Smooth muscle cell (in vitro differentiated cells): ENCODE results near the gene PLEK2. TPM values are rescaled to one million over a fixed set of nuclear protein-coding genes. Genes with fewer than 3 reads are reported as not detected.

Experiments
- DNase-seq: peaks from one replicate; lab custom pipeline; 2025; ENCODE audit not compliant: unreplicated experiment; lab: John Stamatoyannopoulos, UW
- H2AFZ ChIP-seq: fragments of 200-600 bp; sonication (generic); 2 replicates; pipeline ENCODE4 v1.6.0; 2016; ENCODE audit warnings: antibody characterized with exemption, low read depth, mild to moderate bottlenecking
- H3F3A ChIP-seq: fragments of 200-600 bp; sonication (generic); 2 replicates; pipeline ENCODE4 v1.6.0; 2017; ENCODE audit warnings: antibody characterized with exemption, low read depth
- H3K27ac ChIP-seq: fragments of 200-600 bp; sonication (generic); 2 replicates; pipeline ENCODE4 v1.5.1; 2016; ENCODE audit warnings: low read depth, mild to moderate bottlenecking
- H3K27me3 ChIP-seq: fragments of 200-600 bp; sonication (generic); 2 replicates; pipeline ENCODE4 v1.6.1; 2016; ENCODE audit warnings: low read depth, mild to moderate bottlenecking
- H3K36me3 ChIP-seq: fragments of 200-600 bp; sonication (generic); 2 replicates; pipeline ENCODE4 v1.5.1; 2016; ENCODE audit warnings: low read depth
- H3K4me1 ChIP-seq: fragments of 200-600 bp; sonication (generic); 2 replicates; pipeline ENCODE4 v1.5.1; 2016; ENCODE audit warnings: low read depth
- H3K4me2 ChIP-seq: fragments of 200-600 bp; sonication (generic); 2 replicates; pipeline ENCODE4 v1.6.0; 2016; ENCODE audit warnings: mild to moderate bottlenecking
- H3K4me3 ChIP-seq: fragments of 200-600 bp; sonication (generic); 2 replicates; pipeline ENCODE4 v1.5.1; 2016; ENCODE audit warnings: mild to moderate bottlenecking
- H3K79me2 ChIP-seq: fragments of 200-600 bp; sonication (generic); 2 replicates; pipeline ENCODE4 v1.6.0; 2016; ENCODE audit warnings: low read depth, mild to moderate bottlenecking
- H3K9ac ChIP-seq: fragments of 200-600 bp; sonication (generic); 2 replicates; pipeline ENCODE4 v1.6.0; 2016; ENCODE audit warnings: low read depth
- H3K9me3 ChIP-seq: fragments of 200-600 bp; sonication (generic); replicated peaks from 2 replicates; pipeline ENCODE4 v1.5.1; 2016; ENCODE audit warnings: low read depth
- H4K20me1 ChIP-seq: fragments of 200-600 bp; sonication (generic); 2 replicates; pipeline ENCODE4 v1.6.0; 2016; ENCODE audit warnings: low read depth
- CTCF ChIP-seq: fragments of 200-600 bp; sonication (generic); IDR thresholded peaks from 2 replicates; pipeline ENCODE4 v1.5.1; 2017; ENCODE audit warnings: borderline replicate concordance, mild to moderate bottlenecking, antibody characterized with exemption; ENCODE audit not compliant: insufficient read depth, poor library complexity, severe bottlenecking
- WGBS: methylation state at CpG from one replicate; pipeline ENCODE4 v1.1.7; 2016; ENCODE audit warnings: low lambda C conversion rate; 5-methylcytosine and 5-hydroxymethylcytosine counted together
- polyA plus RNA-seq: library from polyadenylated mRNA; unstranded; fragments of >200 nt; fragmentation: Nextera tagmentation; extraction: Ambion mirVana; gene quantifications from 2 replicates; pipeline ENCODE4 v1.2.1, GENCODE V29; 2016
- total RNA-seq: library from RNA; depleted of rRNA; stranded (reverse); fragments of >200 nt; gene quantifications from 2 replicates; pipeline ENCODE4 v1.2.3, GENCODE V29; 2014

PLEK2 gene
- total RNA-seq: 1.8 and 3.1 TPM in 2 replicates
- polyA plus RNA-seq: 1.6 and 4.2 TPM in 2 replicates

- H3K27me3 ChIP-seq: no peaks in the 10 kb centered on the region
- H3K9me3 ChIP-seq: no peaks in the 10 kb centered on the region
- TF ChIP-seq CTCF: no peak
- no peaks in the 10 kb centered on the region for H3K79me2 ChIP-seq
- H3K4me2 ChIP-seq: peak within 1 kb of the TSS; percentile 65
- no peaks in the 10 kb centered on the region for H3F3A ChIP-seq
- WGBS: 57% methylated on average over 60 of the region's 63 CpGs
- no peaks in the 10 kb centered on the region for H4K20me1 ChIP-seq
- no peak within 1 kb of the TSS for H3K9ac ChIP-seq
- no peak within 1 kb of the TSS for H2AFZ ChIP-seq
- H3K36me3 ChIP-seq: no peaks in the 10 kb centered on the region
- H3K4me1 ChIP-seq: peaks cover 3% of the 10 kb centered on the region
- H3K4me3 ChIP-seq: peak within 1 kb of the TSS; percentile 28
- H3K27ac ChIP-seq: peak within 1 kb of the TSS; percentile 19
- no peak for DNase-seq
Measured at GRCh38 chr14:67411820-67412421, at the start of gene PLEK2. Gene PLEK2, minus strand, starts transcription at chr14:67412165. Its CDS starts 106 bp downstream, at chr14:67412059.

GRCh38 chr14:67461341-67461985 lies 49.5 kb upstream of the PLEK2 start:
- H3K9me3 ChIP-seq: no peaks in the 10 kb centered on the region
- no peak overlapping the region for H3K4me3 ChIP-seq
- H3K4me2 ChIP-seq: no peak overlapping the region
- no peak for TF ChIP-seq CTCF
- peak overlapping the region; percentile 58 for H2AFZ ChIP-seq
- H3K27ac ChIP-seq: no peak overlapping the region
- no peaks in the 10 kb centered on the region for H3K36me3 ChIP-seq
- no peaks in the 10 kb centered on the region for H4K20me1 ChIP-seq
- WGBS: 76% methylated on average over 3 of the region's 3 CpGs
- no peak for DNase-seq
- no peaks in the 10 kb centered on the region for H3K79me2 ChIP-seq
- no peak overlapping the region for H3K9ac ChIP-seq
- H3K27me3 ChIP-seq: no peaks in the 10 kb centered on the region
- H3K4me1 ChIP-seq: no peaks in the 10 kb centered on the region
- H3F3A ChIP-seq: no peaks in the 10 kb centered on the region

- no peaks in the 10 kb centered on the region for H3K4me1 ChIP-seq
- no peaks in the 10 kb centered on the region for H4K20me1 ChIP-seq
- no peak overlapping the region for H2AFZ ChIP-seq
- H3K4me2 ChIP-seq: no peak overlapping the region
- TF ChIP-seq CTCF: no peak
- no peak overlapping the region for H3K27ac ChIP-seq
- H3K36me3 ChIP-seq: no peaks in the 10 kb centered on the region
- H3K9ac ChIP-seq: no peak overlapping the region
- no peaks in the 10 kb centered on the region for H3K27me3 ChIP-seq
- no peak for DNase-seq
- H3K9me3 ChIP-seq: no peaks in the 10 kb centered on the region
- 85% methylated on average over 5 of the region's 5 CpGs for WGBS
- H3K4me3 ChIP-seq: no peak overlapping the region
- no peaks in the 10 kb centered on the region for H3F3A ChIP-seq
- H3K79me2 ChIP-seq: no peaks in the 10 kb centered on the region
Measured at GRCh38 chr14:67459336-67459735, 47.4 kb upstream of the PLEK2 start.
